Mucosa of rectum (tissue), 2 donors: ENCODE measurements around the gene WNK2.
"Not testable (repeated sequence)": the region's sequence is repeated elsewhere in the genome, so short reads cannot be mapped to it uniquely, and the experiment has no call there.

Experiments used
- H3K27ac ChIP-seq, 2 donors: one replicate each; pipeline ENCODE4 v1.7.0; 2013; ENCODE audit warnings: inconsistent platforms in 2 of 2, low read depth in 2 of 2, low read length in 2 of 2
- H3K27me3 ChIP-seq, 2 donors: one replicate each; pipeline ENCODE4 v1.7.0; 2013; ENCODE audit warnings: low read length in 2 of 2; ENCODE audit not compliant: control insufficient read depth in 2 of 2, insufficient read depth in 2 of 2
- H3K36me3 ChIP-seq, 2 donors: one replicate each; pipeline ENCODE4 v1.7.0; 2013; ENCODE audit warnings: low read length in 2 of 2; ENCODE audit not compliant: control insufficient read depth in 2 of 2, insufficient read depth in 2 of 2
- H3K4me1 ChIP-seq, 2 donors: one replicate each; pipeline ENCODE4 v1.7.0; 2013; ENCODE audit warnings: low read length in 2 of 2, mild to moderate bottlenecking in 1 of 2; ENCODE audit not compliant: control insufficient read depth in 2 of 2, insufficient read depth in 2 of 2
- H3K4me3 ChIP-seq, 2 donors: one replicate each; pipeline ENCODE4 v1.7.0; 2013; ENCODE audit warnings: low read length in 2 of 2
- H3K9ac ChIP-seq, 2 donors: one replicate each; pipeline ENCODE4 v1.7.0; 2013; ENCODE audit warnings: low read length in 2 of 2, low read depth in 1 of 2, mild to moderate bottlenecking in 1 of 2
- H3K9me3 ChIP-seq, 2 donors: one replicate each; pipeline ENCODE4 v1.7.0; 2013; ENCODE audit warnings: low read length in 2 of 2; ENCODE audit not compliant: control insufficient read depth in 2 of 2
- donor health status: healthy.
- donor health status: Normal muscosa, but diverticular disease.

WNK2 gene

DNA sequence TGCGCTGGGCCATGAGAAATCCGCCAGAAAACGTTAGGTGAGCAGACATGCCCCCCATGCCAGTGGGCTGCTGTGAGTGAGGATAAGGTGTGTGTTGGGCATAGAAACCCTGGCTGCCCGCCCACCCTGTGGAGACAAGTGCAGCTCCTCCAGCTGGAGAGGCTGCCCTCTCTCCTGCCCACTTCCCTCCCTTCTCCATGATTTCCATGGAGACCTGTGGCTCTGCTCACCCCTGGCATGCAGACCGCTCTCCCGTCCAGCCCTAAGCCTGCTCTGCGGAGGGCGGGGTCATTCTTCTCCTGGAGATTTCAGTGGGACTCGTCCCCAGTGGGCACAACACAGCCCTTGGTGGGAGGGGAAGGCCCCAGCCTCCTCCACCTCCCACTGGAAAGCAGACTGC, 134.5 kb downstream of the WNK2 start:
- H3K4me3 ChIP-seq: no peak overlapping the region
- H3K4me1 ChIP-seq: no peaks in the 10 kb centered on the region
- H3K9ac ChIP-seq: no peak overlapping the region
- peaks cover 0 to 2% of the 10 kb centered on the region in 2 donors for H3K27me3 ChIP-seq
- H3K9me3 ChIP-seq: no peaks in the 10 kb centered on the region
- H3K36me3 ChIP-seq: peaks cover 15 to 21% of the 10 kb centered on the region in 2 donors
- H3K27ac ChIP-seq: no peak overlapping the region

DNA sequence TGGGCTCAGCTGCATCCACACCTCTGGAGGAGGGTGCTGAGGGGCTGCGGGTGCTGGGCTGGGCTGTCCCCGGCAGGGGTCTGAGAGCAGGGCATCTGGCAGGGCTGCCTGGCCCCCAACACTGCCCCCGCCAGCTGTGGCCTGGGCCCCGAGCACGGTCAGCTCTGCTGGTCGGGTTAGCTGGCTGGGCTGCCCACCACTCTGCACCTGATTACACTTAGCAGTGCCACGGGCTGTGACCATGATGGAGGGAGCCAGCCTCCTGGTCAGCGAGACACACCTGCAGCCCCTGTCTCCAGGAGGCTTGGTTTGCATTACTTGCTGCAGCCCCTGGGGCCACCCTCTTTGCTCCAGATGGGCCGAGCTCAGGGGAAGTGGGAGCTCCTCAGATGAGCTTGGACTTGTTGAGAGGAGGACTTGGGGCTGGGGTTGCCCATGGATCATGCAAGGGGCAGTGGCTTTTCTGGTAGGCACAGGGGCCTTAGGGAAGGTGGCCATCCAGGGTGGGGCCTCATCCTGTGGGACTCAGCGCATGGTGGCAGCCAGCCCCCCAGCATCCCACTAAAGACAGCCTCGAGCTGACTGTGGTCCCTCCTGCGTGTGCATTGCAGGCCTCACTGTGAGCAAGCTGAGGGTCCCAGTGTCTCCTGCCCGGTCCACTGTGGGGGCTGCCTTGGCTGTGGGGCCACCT, 135.5 kb downstream of the WNK2 start:
- H3K27ac ChIP-seq: no peak overlapping the region
- H3K27me3 ChIP-seq: peaks cover 0 to 2% of the 10 kb centered on the region in 2 donors
- no peaks in the 10 kb centered on the region for H3K4me1 ChIP-seq
- no peak overlapping the region for H3K4me3 ChIP-seq
- no peaks in the 10 kb centered on the region for H3K9me3 ChIP-seq
- H3K36me3 ChIP-seq: peaks cover 15 to 21% of the 10 kb centered on the region in 2 donors
- H3K9ac ChIP-seq: no peak overlapping the region

DNA sequence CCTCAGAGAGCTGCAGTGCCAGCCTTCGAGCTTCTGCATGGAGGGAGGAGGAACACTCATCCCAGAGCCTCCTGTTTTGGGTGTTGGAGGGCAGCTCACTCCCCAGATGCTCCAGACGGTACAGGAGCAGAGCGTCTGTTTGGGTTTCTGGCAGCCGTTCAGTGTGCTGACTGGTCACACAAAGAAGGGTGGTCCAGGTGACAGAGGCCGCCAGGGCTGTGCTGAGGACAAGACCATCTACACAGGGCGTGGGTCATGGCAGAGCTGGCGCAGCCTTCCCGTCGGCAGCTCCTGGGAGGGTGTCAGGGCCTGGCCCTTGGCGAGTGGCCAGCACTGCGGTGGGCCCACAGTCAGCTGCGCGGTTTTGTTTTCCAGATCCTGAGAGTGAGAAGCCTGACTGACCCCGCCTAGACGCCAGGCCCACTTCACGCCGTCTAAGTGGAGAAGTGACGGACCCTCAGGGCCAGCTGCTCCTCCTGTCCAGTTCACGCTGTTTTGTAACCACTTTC, 136.1 kb downstream of the WNK2 start:
- Histone ChIP-seq H3K27me3 (peaks cover 0 to 2% of the 10 kb centered on the region in 2 donors), H3K27ac (no peak overlapping the region), H3K9me3 (no peaks in the 10 kb centered on the region), H3K4me1 (no peaks in the 10 kb centered on the region), H3K36me3 (peaks cover 15 to 17% of the 10 kb centered on the region in 2 donors), H3K9ac (no peak overlapping the region), H3K4me3 (no peak overlapping the region)

DNA sequence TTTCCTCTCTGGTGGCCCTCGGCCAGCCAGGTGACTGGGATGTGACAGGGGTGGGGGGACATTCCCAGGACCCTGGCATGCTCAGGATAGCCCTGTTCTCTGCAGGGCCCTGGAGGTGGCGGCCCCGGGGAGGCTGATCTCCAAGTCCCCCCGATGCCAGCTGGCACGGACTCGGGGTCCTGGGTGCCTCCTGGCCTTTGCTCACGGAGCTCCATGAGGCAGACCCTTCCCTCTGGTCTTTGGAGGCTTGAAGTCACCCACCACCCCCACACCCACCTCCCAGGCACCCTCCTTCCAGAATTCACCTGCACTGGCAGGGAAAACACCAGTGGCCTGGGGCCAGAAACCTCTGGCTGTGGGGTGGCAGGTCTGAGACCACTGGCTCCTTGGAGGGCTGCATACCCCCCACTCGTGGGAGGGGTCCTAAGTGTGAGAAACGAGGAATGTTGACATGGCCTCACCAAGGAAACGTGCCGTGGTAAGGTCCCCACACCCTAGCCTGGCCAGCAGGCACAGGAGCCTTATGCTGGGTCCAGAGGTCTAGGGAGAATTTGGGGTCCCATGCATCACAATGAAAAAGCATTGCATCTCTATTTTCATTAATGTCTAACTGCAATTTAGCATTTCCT, 136.8 kb downstream of the WNK2 start:
- Histone ChIP-seq H3K36me3 (peaks cover 15 to 16% of the 10 kb centered on the region in 2 donors), H3K27me3 (peaks cover 0 to 2% of the 10 kb centered on the region in 2 donors), H3K4me1 (peaks cover 0 to 3% of the 10 kb centered on the region in 2 donors), H3K9me3 (no peaks in the 10 kb centered on the region), H3K27ac (no peak overlapping the region), H3K9ac (no peak overlapping the region), H3K4me3 (no peak overlapping the region)

DNA sequence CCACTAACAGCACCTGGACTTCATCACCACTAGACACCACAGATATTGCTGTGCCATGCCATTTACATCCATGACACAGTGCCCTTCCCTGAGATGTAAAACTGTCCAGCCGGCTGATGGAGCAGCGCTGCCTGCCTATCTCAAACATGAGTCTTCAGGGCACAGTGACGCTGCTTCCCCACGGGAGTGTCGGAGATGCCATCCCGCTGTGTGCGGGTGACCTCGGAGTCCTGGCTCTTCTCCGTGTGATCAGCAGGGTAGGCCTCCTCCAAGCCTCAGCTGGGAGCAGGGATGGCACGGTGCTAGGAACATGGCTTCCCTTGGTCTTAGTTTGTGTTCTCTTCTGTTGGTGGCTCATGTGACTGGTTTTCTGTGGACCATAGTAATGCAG, 137.3 kb downstream of the WNK2 start:
- H3K9ac ChIP-seq: no peak overlapping the region
- no peak overlapping the region for H3K27ac ChIP-seq
- no peaks in the 10 kb centered on the region for H3K9me3 ChIP-seq
- H3K4me3 ChIP-seq: no peak overlapping the region
- peaks cover 0 to 5% of the 10 kb centered on the region in 2 donors for H3K4me1 ChIP-seq
- H3K36me3 ChIP-seq: peaks cover 15 to 16% of the 10 kb centered on the region in 2 donors
- H3K27me3 ChIP-seq: peaks cover 0 to 2% of the 10 kb centered on the region in 2 donors

DNA sequence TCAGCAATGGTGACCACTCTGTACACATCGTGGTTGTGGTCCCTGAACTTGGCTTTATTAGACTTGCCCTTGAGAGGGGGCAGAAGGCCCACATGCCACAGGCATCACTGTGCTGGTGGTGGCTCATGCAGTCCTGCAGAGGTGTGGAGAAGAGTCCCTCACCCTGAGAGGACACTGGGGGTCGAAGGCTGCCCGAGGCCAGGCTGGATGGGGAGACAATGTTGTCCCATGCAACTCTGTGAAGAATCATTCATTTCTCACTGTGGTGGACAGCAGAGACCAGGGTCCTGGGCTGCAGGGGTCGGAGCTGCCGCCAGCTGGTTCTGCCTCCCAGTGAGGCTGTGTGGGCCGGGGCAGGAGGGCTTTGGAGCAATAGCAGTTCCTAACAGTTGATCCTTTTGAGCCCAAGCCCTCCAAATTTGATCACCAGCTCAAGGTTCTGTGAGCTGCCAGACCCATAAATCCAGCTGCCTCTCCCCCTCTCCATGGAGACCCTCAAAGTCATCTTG, 139.6 kb downstream of the WNK2 start:
- not testable (repeated sequence) for H3K4me3 ChIP-seq, H3K9ac ChIP-seq, H3K27ac ChIP-seq, H3K36me3 ChIP-seq, H3K9me3 ChIP-seq, H3K27me3 ChIP-seq, H3K4me1 ChIP-seq

DNA sequence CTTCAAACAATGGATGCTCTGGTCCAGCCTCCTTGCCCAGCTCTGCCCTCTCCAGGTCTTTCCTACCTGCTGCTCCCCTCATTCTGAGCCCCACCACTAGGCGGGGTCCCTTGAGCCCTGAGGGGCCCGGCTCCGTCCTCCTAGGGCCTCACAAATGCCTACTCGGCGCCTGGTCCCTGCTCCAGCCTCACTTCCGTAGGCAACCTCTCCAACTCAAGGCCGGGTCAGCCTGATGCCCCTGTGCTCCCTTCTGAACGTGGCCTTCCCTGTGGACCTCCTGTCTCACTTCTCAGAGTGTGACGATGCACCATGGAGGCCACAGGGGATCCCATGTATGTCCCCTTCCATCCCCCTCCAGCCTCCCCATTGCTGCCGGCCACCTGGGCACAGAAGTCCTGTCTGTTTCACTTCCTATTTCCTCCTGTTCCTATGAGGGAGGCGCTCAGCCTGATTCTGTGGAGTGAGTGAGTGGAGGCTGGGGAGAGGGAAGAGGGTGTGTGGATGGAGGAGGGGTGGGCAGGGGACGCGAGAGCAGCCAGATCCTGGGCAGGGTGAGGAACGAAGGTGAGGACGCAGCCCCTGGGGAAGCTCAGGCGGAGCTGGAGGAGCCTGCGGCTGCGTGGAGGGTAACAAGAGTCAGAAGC, 140.4 kb downstream of the WNK2 start:
- Histone ChIP-seq H3K9ac (no peak overlapping the region), H3K9me3 (no peaks in the 10 kb centered on the region), H3K4me1 (peaks cover 0 to 5% of the 10 kb centered on the region in 2 donors), H3K36me3 (peaks cover 0 to 6% of the 10 kb centered on the region in 2 donors), H3K4me3 (no peak overlapping the region), H3K27me3 (peaks cover 0 to 2% of the 10 kb centered on the region in 2 donors), H3K27ac (no peak overlapping the region)

DNA sequence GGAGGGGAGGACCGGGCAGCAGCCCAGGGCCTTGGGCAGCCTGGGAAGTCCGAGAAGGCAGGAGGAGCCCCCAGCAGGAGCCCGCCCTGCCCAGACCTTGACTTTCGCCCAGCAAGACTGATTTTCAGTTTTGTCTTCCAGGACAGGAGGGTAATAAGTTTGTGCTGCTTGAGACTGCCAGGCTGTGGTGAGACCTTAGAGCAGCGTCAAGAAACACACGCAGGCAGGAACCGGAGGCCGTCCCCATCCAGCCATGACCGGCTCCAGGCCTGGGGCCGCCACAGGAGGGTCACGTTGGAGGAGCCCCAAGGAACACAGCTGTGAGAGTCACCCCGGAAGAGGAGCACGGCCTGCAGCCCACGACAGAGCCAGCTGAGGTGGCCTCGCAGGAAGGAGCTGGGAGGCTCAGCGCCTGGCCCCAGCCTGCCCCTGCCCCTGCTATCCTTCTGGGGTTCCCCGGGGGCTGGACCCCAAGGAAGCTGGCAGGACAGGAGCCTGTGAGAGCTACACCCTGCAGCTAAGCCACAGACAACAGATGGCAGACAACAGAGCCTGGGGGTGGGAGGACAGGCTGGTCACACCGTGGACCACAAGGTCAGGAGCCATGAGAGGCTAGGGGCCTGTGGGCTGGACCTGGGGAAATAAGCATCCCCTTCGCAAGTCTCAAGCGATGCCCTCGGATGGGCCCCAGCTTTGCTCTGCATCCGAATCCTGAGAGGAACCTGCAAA, 141.5 kb downstream of the WNK2 start:
- no peaks in the 10 kb centered on the region for H3K9me3 ChIP-seq
- H3K4me1 ChIP-seq: peaks cover 0 to 12% of the 10 kb centered on the region in 2 donors
- peaks cover 0 to 6% of the 10 kb centered on the region in 2 donors for H3K36me3 ChIP-seq
- H3K4me3 ChIP-seq: no peak overlapping the region
- H3K9ac ChIP-seq: no peak overlapping the region
- H3K27ac ChIP-seq: no peak overlapping the region
- peaks cover 0 to 2% of the 10 kb centered on the region in 2 donors for H3K27me3 ChIP-seq

DNA sequence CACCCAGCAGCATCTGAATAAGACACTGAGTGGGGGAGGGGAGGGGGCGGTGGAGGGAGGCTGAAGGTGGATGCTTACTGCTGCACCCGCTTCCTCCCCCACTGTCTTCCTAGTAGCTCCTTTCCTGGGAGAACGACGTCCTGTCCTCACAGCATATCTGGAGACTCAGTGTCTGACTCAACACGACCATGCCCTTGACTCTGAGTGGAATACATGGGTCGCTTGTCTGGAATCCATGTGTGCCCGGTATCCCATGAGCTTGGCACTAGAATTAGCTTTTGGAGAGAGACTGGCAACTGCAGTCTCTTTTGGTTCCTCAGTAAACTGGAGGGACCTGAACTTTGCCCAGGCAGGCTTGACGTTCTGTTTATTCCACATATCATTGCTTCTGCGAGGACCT, 142.1 kb downstream of the WNK2 start:
- H3K9me3 ChIP-seq: no peaks in the 10 kb centered on the region
- no peak overlapping the region for H3K4me3 ChIP-seq
- no peak overlapping the region for H3K27ac ChIP-seq
- H3K27me3 ChIP-seq: peaks cover 0 to 1% of the 10 kb centered on the region in 2 donors
- peaks cover 0 to 3% of the 10 kb centered on the region in 2 donors for H3K36me3 ChIP-seq
- H3K4me1 ChIP-seq: peaks cover 0 to 12% of the 10 kb centered on the region in 2 donors
- no peak overlapping the region for H3K9ac ChIP-seq
